ENCODE results near the gene PIAS4. TPM values are rescaled to one million over a fixed set of nuclear protein-coding genes. Genes with fewer than 3 reads are reported as not detected.
A peak's percentile ranks its signal among the peaks of the same experiment; 100 is the strongest.

PIAS4 gene
- total and polyA plus RNA-seq, 2 of the 13 experiments (the other 11 are each of a cell fraction or from before 2014, with no cell fraction given): 9.0 to 20.1 TPM

GRCh38 chr19:3970808-3971598, 36.5 kb upstream of the PIAS4 start, which contains the start of gene DAPK3 (continued):
- no peak for TF ChIP-seq MATR3 (CRISPR knock-in tag; IDR thresholded peaks at IDR 0.05)
- TF ChIP-seq TBX2 (CRISPR knock-in tag; IDR thresholded peaks at IDR 0.05; ENCODE audit: borderline replicate concordance): peak; percentile 84
- no peak for TF ChIP-seq KMT2B (CRISPR knock-in tag; IDR thresholded peaks at IDR 0.05)
- TF ChIP-seq ZKSCAN1 (IDR thresholded peaks at IDR 0.05; ENCODE audit: low read length): no peak
- TF ChIP-seq ZNF432 (CRISPR knock-in tag; IDR thresholded peaks at IDR 0.05; ENCODE audit: borderline replicate concordance): no peak
- TF ChIP-seq ZNF350 (CRISPR knock-in tag; IDR thresholded peaks at IDR 0.05; ENCODE audit: borderline replicate concordance, low read depth): no peak
- TF ChIP-seq ZNF235 (CRISPR knock-in tag; IDR thresholded peaks at IDR 0.05; ENCODE audit: borderline replicate concordance): no peak
- no peak for TF ChIP-seq ZNF30 (CRISPR knock-in tag; IDR thresholded peaks at IDR 0.05)
- no peak for TF ChIP-seq ZNF430 (CRISPR knock-in tag; IDR thresholded peaks at IDR 0.05)
- 0 out of 2 replicates have a peak, but pooled peaks have one; percentile 17 for TF ChIP-seq FOXO1 (CRISPR knock-in tag; IDR thresholded peaks at IDR 0.05)
- no peak for TF ChIP-seq RERE (CRISPR knock-in tag; IDR thresholded peaks at IDR 0.05; ENCODE audit: low read depth)
- TF ChIP-seq SCMH1 (CRISPR knock-in tag; IDR thresholded peaks at IDR 0.05; ENCODE audit: borderline replicate concordance): no peak
- TF ChIP-seq HMG20B (CRISPR knock-in tag; conservative IDR thresholded peaks at IDR 0.05): no peak
- TF ChIP-seq HNF4A (CRISPR knock-in tag; IDR thresholded peaks at IDR 0.05): no peak
- TF ChIP-seq SATB2 (CRISPR knock-in tag; IDR thresholded peaks at IDR 0.05): no peak
- TF ChIP-seq AFF4 (CRISPR knock-in tag; IDR thresholded peaks at IDR 0.05): no peak
- TF ChIP-seq ZFP82 (CRISPR knock-in tag; IDR thresholded peaks at IDR 0.05; ENCODE audit: borderline replicate concordance): 0 out of 2 replicates have a peak, but pooled peaks have one; percentile 40
- no peak for TF ChIP-seq ZHX1 (CRISPR knock-in tag; IDR thresholded peaks at IDR 0.05; ENCODE audit: low read depth)

Measured in HepG2 (cell line).